Measurements from ENCODE around the gene TMTC3.
A peak's percentile ranks its signal among the peaks of the same experiment; 100 is the strongest.

Gene TMTC3

GRCh38 chr12:88141774-88142609, at the start of gene TMTC3, which contains the start of gene CEP290:
TSS of gene TMTC3 (plus strand) at chr12:88142307. CDS start at chr12:88148316, 6,009 bp downstream.
TSS of gene CEP290 (minus strand) at chr12:88142088. CDS start at chr12:88141307, 781 bp downstream.
- peak within 1 kb of the TSS; percentile 93 for H3K4me3 ChIP-seq (ENCODE audit: low read length)
- H3K79me2 ChIP-seq (ENCODE audit: low read length) = peaks cover 18% of the 10 kb centered on the region

GRCh38 chr12:88092771-88093170, 49.3 kb upstream of the TMTC3 start:
- TF ChIP-seq CTCF (IDR thresholded peaks at IDR 0.05; ENCODE audit: low read depth, low read length) (no peak), EZH2phosphoT487 (IDR thresholded peaks at IDR 0.05; ENCODE audit: low read depth) (no peak)
- Histone ChIP-seq H3K79me2 (ENCODE audit: low read length) (no peaks in the 10 kb centered on the region), H3K9ac (ENCODE audit: low read length) (no peak overlapping the region), H3K4me2 (ENCODE audit: low read length) (no peak overlapping the region), H4K20me1 (ENCODE audit: insufficient read depth, low read length) (no peaks in the 10 kb centered on the region), H3K9me3 (ENCODE audit: insufficient read depth, low read length) (no peaks in the 10 kb centered on the region), H3K4me1 (ENCODE audit: low read length) (no peaks in the 10 kb centered on the region), H3K36me3 (replicated peaks; ENCODE audit: low read depth, low read length) (peaks cover 13% of the 10 kb centered on the region), H2AFZ (ENCODE audit: low read depth, low read length) (no peak overlapping the region), H3K27me3 (ENCODE audit: low read depth, low read length) (no peaks in the 10 kb centered on the region), H3K4me3 (ENCODE audit: low read length) (no peak overlapping the region), H3K27ac (ENCODE audit: low read length) (no peak overlapping the region)

More at GRCh38 chr12:88141774-88142609, at the start of gene TMTC3, which contains the start of gene CEP290:
- no peaks in the 10 kb centered on the region for H4K20me1 ChIP-seq (ENCODE audit: insufficient read depth, low read length)
- TF ChIP-seq CTCF (IDR thresholded peaks at IDR 0.05; ENCODE audit: low read depth, low read length) (no peak), EZH2phosphoT487 (IDR thresholded peaks at IDR 0.05; ENCODE audit: low read depth) (no peak)
- H3K27ac ChIP-seq (ENCODE audit: low read length) = peak within 1 kb of the TSS; percentile 54
- H3K4me2 ChIP-seq (ENCODE audit: low read length) = peak within 1 kb of the TSS; percentile 81
- H2AFZ ChIP-seq (ENCODE audit: low read depth, low read length) = peak within 1 kb of the TSS; percentile 92
- no peaks in the 10 kb centered on the region for H3K36me3 ChIP-seq (replicated peaks; ENCODE audit: low read depth, low read length)
- peak within 1 kb of the TSS; percentile 77 for H3K9ac ChIP-seq (ENCODE audit: low read length)
- H3K9me3 ChIP-seq (ENCODE audit: insufficient read depth, low read length) = no peaks in the 10 kb centered on the region
- peaks cover 8% of the 10 kb centered on the region for H3K4me1 ChIP-seq (ENCODE audit: low read length)
- no peaks in the 10 kb centered on the region for H3K27me3 ChIP-seq (ENCODE audit: low read depth, low read length)

- Histone ChIP-seq H3K4me3 (ENCODE audit: low read length) (no peak overlapping the region), H4K20me1 (ENCODE audit: insufficient read depth, low read length) (no peaks in the 10 kb centered on the region), H3K79me2 (ENCODE audit: low read length) (no peaks in the 10 kb centered on the region), H3K36me3 (replicated peaks; ENCODE audit: low read depth, low read length) (peaks cover 10% of the 10 kb centered on the region), H3K27me3 (ENCODE audit: low read depth, low read length) (no peaks in the 10 kb centered on the region), H3K4me2 (ENCODE audit: low read length) (no peak overlapping the region), H2AFZ (ENCODE audit: low read depth, low read length) (no peak overlapping the region), H3K27ac (ENCODE audit: low read length) (no peak overlapping the region), H3K9me3 (ENCODE audit: insufficient read depth, low read length) (no peaks in the 10 kb centered on the region), H3K4me1 (ENCODE audit: low read length) (no peaks in the 10 kb centered on the region), H3K9ac (ENCODE audit: low read length) (no peak overlapping the region)
- TF ChIP-seq CTCF (IDR thresholded peaks at IDR 0.05; ENCODE audit: low read depth, low read length) (no peak), EZH2phosphoT487 (IDR thresholded peaks at IDR 0.05; ENCODE audit: low read depth) (no peak)
Measured at GRCh38 chr12:88093573-88093972, 48.5 kb upstream of the TMTC3 start.

DNA sequence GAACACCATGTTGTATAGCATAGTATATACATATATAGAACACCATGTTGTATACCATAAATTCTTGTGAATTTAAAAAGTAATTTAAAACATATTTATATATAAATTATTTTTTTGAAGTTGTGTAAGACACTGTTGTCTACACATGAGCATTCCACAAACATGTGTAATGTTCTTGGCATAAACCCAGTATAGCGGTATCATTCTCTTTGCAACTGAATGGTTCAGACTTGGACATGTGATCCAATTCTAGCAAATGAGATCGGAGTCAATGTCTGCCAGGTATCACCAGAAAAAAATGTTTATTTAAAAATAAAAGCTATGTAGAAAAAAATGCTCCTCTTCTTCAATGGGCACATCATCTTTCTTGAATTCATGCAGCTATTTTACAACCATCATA, 34.1 kb upstream of the TMTC3 start:
- Histone ChIP-seq H3K9ac (ENCODE audit: low read length) (no peak overlapping the region), H3K27ac (ENCODE audit: low read length) (no peak overlapping the region), H3K4me1 (ENCODE audit: low read length) (no peaks in the 10 kb centered on the region; the same call in 1 of the 2 replicates), H3K4me3 (ENCODE audit: low read length) (no peak overlapping the region), H3K79me2 (ENCODE audit: low read length) (no peaks in the 10 kb centered on the region), H3K4me2 (ENCODE audit: low read length) (no peak overlapping the region), H2AFZ (ENCODE audit: low read depth, low read length) (no peak overlapping the region), H3K36me3 (replicated peaks; ENCODE audit: low read depth, low read length) (peaks cover 10% of the 10 kb centered on the region), H3K27me3 (ENCODE audit: low read depth, low read length) (no peaks in the 10 kb centered on the region), H3K9me3 (ENCODE audit: insufficient read depth, low read length) (no peaks in the 10 kb centered on the region), H4K20me1 (ENCODE audit: insufficient read depth, low read length) (no peaks in the 10 kb centered on the region)
- TF ChIP-seq CTCF (IDR thresholded peaks at IDR 0.05; ENCODE audit: low read depth, low read length) (no peak), EZH2phosphoT487 (IDR thresholded peaks at IDR 0.05; ENCODE audit: low read depth) (no peak)
